GM23248 (cell line): ENCODE results near the gene GLIPR1. TPM values are rescaled to one million over a fixed set of nuclear protein-coding genes. Genes with fewer than 3 reads are reported as not detected.
A peak's percentile ranks its signal among the peaks of the same experiment; 100 is the strongest.
"Not testable (repeated sequence)": the region's sequence is repeated elsewhere in the genome, so short reads cannot be mapped to it uniquely, and the experiment has no call there.

Source experiments
- DNase-seq: peaks from one replicate; pipeline ENCODE4 v3.0.0-alpha.2; 2015
- H2AFZ ChIP-seq: fragments of 200-600 bp; sonication (generic); 2 replicates; pipeline ENCODE4 v1.6.1; 2016; ENCODE audit warnings: antibody characterized with exemption
- H3F3A ChIP-seq: fragments of 200-600 bp; sonication (generic); 2 replicates; pipeline ENCODE4 v1.6.1; 2016; ENCODE audit warnings: mild to moderate bottlenecking, antibody characterized with exemption, mixed run types; ENCODE audit not compliant: insufficient read depth
- H3K27ac ChIP-seq: fragments of 200-600 bp; sonication (generic); 2 replicates; pipeline ENCODE4 v1.5.1; 2016; ENCODE audit warnings: mild to moderate bottlenecking
- H3K27me3 ChIP-seq: fragments of 200-600 bp; sonication (generic); replicated peaks from 2 replicates; pipeline ENCODE4 v1.6.1; 2016; ENCODE audit warnings: mild to moderate bottlenecking; ENCODE audit not compliant: insufficient read depth
- H3K36me3 ChIP-seq: fragments of 200-600 bp; sonication (generic); 2 replicates; pipeline ENCODE4 v1.6.1; 2016; ENCODE audit warnings: low read depth, mild to moderate bottlenecking
- H3K4me1 ChIP-seq: fragments of 200-600 bp; sonication (generic); 2 replicates; pipeline ENCODE4 v1.6.1; 2016; ENCODE audit warnings: mild to moderate bottlenecking; ENCODE audit not compliant: insufficient read depth
- H3K4me2 ChIP-seq: fragments of 200-600 bp; sonication (generic); one replicate; pipeline ENCODE4 v1.6.1; 2016; ENCODE audit warnings: mild to moderate bottlenecking; ENCODE audit not compliant: unreplicated experiment
- H3K4me3 ChIP-seq: fragments of 200-600 bp; sonication (generic); 2 replicates; pipeline ENCODE4 v1.5.1; 2016; ENCODE audit warnings: mild to moderate bottlenecking
- H3K79me2 ChIP-seq: fragments of 200-600 bp; sonication (generic); 2 replicates; pipeline ENCODE4 v1.6.1; 2016; ENCODE audit warnings: mild to moderate bottlenecking; ENCODE audit not compliant: insufficient read depth
- H3K9ac ChIP-seq: fragments of 200-600 bp; sonication (generic); 2 replicates; pipeline ENCODE4 v1.6.1; 2016; ENCODE audit warnings: mild to moderate bottlenecking
- H3K9me2 ChIP-seq: fragments of 200-600 bp; sonication (generic); 2 replicates; pipeline ENCODE4 v1.6.1; 2016; ENCODE audit warnings: mixed run types, mild to moderate bottlenecking, moderate library complexity; ENCODE audit not compliant: insufficient read depth
- H3K9me3 ChIP-seq: fragments of 200-600 bp; sonication (generic); one replicate; pipeline ENCODE4 v1.6.1; 2017; ENCODE audit warnings: low read depth
- H4K20me1 ChIP-seq: fragments of 200-600 bp; sonication (generic); 2 replicates; pipeline ENCODE4 v1.6.0; 2016; ENCODE audit not compliant: insufficient read depth
- EZH2 ChIP-seq: fragments of 200-600 bp; sonication (generic); IDR thresholded peaks from 2 replicates; pipeline ENCODE4 v1.6.1; 2018; ENCODE audit warnings: antibody characterized with exemption, mild to moderate bottlenecking; ENCODE audit not compliant: insufficient read depth, poor library complexity, severe bottlenecking
- EZH2phosphoT487 ChIP-seq: fragments of 200-600 bp; sonication (generic); IDR thresholded peaks from 2 replicates; pipeline ENCODE4 v1.6.1; 2018; ENCODE audit warnings: antibody characterized with exemption, moderate library complexity, mild to moderate bottlenecking, low read depth; ENCODE audit not compliant: insufficient read depth
- WGBS, 2 experiments: methylation state at CpG; one replicate each; pipeline ENCODE4 v1.1.6; 2015 to 2017; ENCODE audit warnings: low lambda C conversion rate in 2 of 2, low coverage in 1 of 2; ENCODE audit errors: missing lambda C conversion rate in 2 of 2; 5-methylcytosine and 5-hydroxymethylcytosine counted together
- in situ Hi-C: fragments of 300-500 bp; cut with MboI; formaldehyde crosslinking; loops from 2 replicates; pipeline ENCODE4 v1.15.0; 2020
- polyA plus RNA-seq: library from polyadenylated mRNA; unstranded; fragments of >200 nt; fragmentation: Nextera tagmentation; extraction: Ambion mirVana; gene quantifications from 2 replicates; pipeline ENCODE4 v1.2.1, GENCODE V29; 2016
- total RNA-seq: library from RNA; depleted of rRNA; stranded (reverse); fragments of >200 nt; shearing (Covaris generic); gene quantifications from 2 replicates; pipeline ENCODE4 v1.2.3, GENCODE V29; 2014

The GLIPR1 gene
- total and polyA plus RNA-seq, 2 experiments from 2014 or later = 272 to 507 TPM

DNA sequence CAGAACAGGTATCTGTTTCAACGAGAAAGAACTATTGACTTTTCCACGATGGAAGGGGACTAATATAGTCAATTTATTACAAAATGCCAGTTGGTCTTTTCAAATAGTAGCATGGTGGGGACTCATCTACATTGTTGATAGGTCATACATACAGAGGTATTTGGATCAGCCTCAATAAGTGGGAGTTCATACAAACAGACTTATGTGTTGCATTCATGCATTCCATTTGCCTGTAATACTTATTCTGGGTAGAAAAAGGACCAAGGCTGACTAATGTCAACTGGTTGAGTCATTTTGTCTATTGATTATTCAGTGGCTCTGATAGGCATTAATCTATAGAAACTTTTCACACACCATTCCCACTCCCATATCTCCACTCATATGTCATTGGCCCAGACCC, 41.5 kb upstream of the GLIPR1 start:
- Histone ChIP-seq H4K20me1 (no peaks in the 10 kb centered on the region), H3K79me2 (no peaks in the 10 kb centered on the region), H3K9me2 (peaks cover 6% of the 10 kb centered on the region; the same call in 1 of the 2 replicates), H3K9ac (no peak overlapping the region), H3K9me3 (no peaks in the 10 kb centered on the region), H2AFZ (no peak overlapping the region), H3K36me3 (no peaks in the 10 kb centered on the region), H3F3A (peaks cover 29% of the 10 kb centered on the region), H3K4me1 (peaks cover 31% of the 10 kb centered on the region), H3K4me2 (peak overlapping the region; percentile 13), H3K4me3 (no peak overlapping the region), H3K27ac (no peak overlapping the region), H3K27me3 (no peaks in the 10 kb centered on the region)
- WGBS, 2 experiments = 94 to 98% methylated on average over 2 of the region's 2 CpGs
- DNase-seq = peak; percentile 71
- in situ Hi-C loops = no loop called here
- no peak for TF ChIP-seq EZH2
- TF ChIP-seq EZH2phosphoT487 = no peak

GRCh38 chr12:75439930-75440329, 40.6 kb upstream of the GLIPR1 start:
- TF ChIP-seq EZH2 = no peak
- no peak for TF ChIP-seq EZH2phosphoT487
- no peaks in the 10 kb centered on the region for H3K36me3 ChIP-seq
- H3F3A ChIP-seq = peaks cover 35% of the 10 kb centered on the region
- H3K4me1 ChIP-seq = peaks cover 40% of the 10 kb centered on the region
- no peak overlapping the region for H3K4me3 ChIP-seq
- H2AFZ ChIP-seq = no peak overlapping the region
- no peak overlapping the region for H3K27ac ChIP-seq
- H3K9me2 ChIP-seq = peaks cover 6% of the 10 kb centered on the region; the same call in 1 of the 2 replicates
- peak; percentile 46 for DNase-seq
- no peak overlapping the region for H3K9ac ChIP-seq
- no peaks in the 10 kb centered on the region for H3K9me3 ChIP-seq
- H3K4me2 ChIP-seq = peak overlapping the region; percentile 13
- H4K20me1 ChIP-seq = no peaks in the 10 kb centered on the region
- in situ Hi-C loops = no loop called here
- no peaks in the 10 kb centered on the region for H3K27me3 ChIP-seq
- H3K79me2 ChIP-seq = no peaks in the 10 kb centered on the region

DNA sequence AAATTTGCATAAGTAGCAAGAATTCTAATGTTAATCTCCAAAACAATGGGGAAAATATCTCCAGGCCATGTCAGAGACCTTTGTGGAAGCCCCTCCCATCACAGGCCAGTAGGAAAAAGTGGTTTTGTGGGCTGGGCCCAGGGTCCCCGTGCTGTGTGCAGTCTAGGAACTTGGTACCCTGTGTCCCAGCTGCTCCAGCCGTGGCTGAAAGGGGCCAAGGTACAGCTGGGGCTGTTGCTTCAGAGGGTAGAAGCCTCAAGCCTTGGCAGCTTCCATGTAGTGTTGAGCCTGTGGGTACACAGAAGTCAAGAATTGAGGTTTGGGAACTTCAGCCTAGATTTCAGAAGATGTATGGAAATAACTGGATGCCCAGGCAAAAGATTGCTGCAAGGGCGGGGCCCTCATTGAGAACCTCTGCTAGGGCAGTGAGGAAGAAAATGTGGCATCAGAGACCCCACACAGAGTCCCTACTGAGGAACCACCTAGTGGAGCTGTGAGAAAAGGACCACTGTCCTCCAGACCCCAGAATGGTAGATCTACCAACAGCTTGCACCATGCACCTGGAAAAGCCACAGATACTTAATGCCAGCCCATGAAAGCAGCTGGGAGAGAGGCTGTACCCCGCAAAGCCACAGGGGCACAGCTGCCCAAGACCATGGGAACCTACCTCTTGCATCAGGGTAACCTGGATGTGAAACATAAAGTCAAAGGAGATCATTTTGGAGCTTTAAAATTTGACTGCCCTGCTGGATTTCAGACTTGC, 38.7 kb upstream of the GLIPR1 start:
- H2AFZ ChIP-seq, H3K36me3 ChIP-seq, H3K9ac ChIP-seq, H3K4me3 ChIP-seq, H4K20me1 ChIP-seq, H3K9me3 ChIP-seq, in situ Hi-C loops, H3K79me2 ChIP-seq, H3K27me3 ChIP-seq, H3K9me2 ChIP-seq, H3K4me2 ChIP-seq, DNase-seq, H3K27ac ChIP-seq: not testable (repeated sequence)
- H3F3A ChIP-seq = peaks cover 36% of the 10 kb centered on the region
- WGBS, 2 experiments = 63 to 83% methylated on average over 4 of the region's 4 CpGs
- peaks cover 55% of the 10 kb centered on the region for H3K4me1 ChIP-seq

GRCh38 chr12:75442454-75442853, 38.1 kb upstream of the GLIPR1 start:
- in situ Hi-C loops, H3K79me2 ChIP-seq, H4K20me1 ChIP-seq, H2AFZ ChIP-seq, H3K4me3 ChIP-seq, H3K36me3 ChIP-seq, H3K27ac ChIP-seq, DNase-seq, H3K9me3 ChIP-seq, H3K4me2 ChIP-seq, H3K9me2 ChIP-seq, H3K9ac ChIP-seq, H3K27me3 ChIP-seq: not testable (repeated sequence)
- WGBS, 2 experiments = 65 to 71% methylated on average over 3 of the region's 3 CpGs
- peaks cover 41% of the 10 kb centered on the region for H3F3A ChIP-seq
- peaks cover 60% of the 10 kb centered on the region for H3K4me1 ChIP-seq

DNA sequence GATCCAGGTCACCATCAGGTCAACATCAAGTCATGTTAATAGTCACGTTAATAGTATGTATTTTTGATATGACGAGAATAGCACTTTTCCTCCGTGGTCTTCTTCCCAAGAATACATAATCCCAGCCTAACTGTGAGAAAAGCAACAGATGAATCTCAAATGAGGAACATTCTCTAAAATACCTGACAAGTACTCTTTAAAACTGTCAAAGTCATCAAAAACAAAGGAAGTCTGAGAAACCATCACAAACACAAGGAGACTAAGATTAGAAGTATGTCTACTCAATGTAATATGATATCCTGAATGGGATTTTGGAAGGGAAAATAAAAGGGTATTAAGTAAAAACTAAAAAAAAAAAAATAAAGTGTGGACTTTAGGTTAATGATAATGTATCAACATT, 36.8 kb upstream of the GLIPR1 start:
- in situ Hi-C loops = no loop called here
- Histone ChIP-seq H3F3A (peaks cover 47% of the 10 kb centered on the region), H3K4me3 (peak overlapping the region; percentile 28; the same call in 1 of the 2 replicates), H3K79me2 (no peaks in the 10 kb centered on the region), H3K4me2 (peak overlapping the region; percentile 59), H3K9me3 (no peaks in the 10 kb centered on the region), H2AFZ (no peak overlapping the region), H3K27ac (peak overlapping the region; percentile 56), H3K9me2 (peaks cover 6% of the 10 kb centered on the region; the same call in 1 of the 2 replicates), H3K9ac (no peak overlapping the region), H3K36me3 (no peaks in the 10 kb centered on the region), H3K4me1 (peaks cover 66% of the 10 kb centered on the region), H3K27me3 (no peaks in the 10 kb centered on the region), H4K20me1 (no peaks in the 10 kb centered on the region)
- TF ChIP-seq EZH2phosphoT487 (no peak), EZH2 (no peak)
- DNase-seq = no peak
- 65 to 66% methylated on average over 3 of the region's 3 CpGs for WGBS, 2 experiments
